ENCODE measurements around the gene ACSF2.

The ACSF2 gene

GRCh38 chr17:50506298-50506697 is 80.3 kb downstream of the ACSF2 start:
- no peak for DNase-seq

- peak; percentile 76 for DNase-seq
Measured at GRCh38 chr17:50507871-50508572, 82.0 kb downstream of the ACSF2 start, which contains the start of gene MYCBPAP. MYCBPAP (plus strand) TSS chr17:50508439; CDS start chr17:50508675, 236 bp downstream.

- no peak for DNase-seq
Measured at GRCh38 chr17:50508573-50509460, 82.8 kb downstream of the ACSF2 start.

GRCh38 chr17:50511058-50511457 is 85.0 kb downstream of the ACSF2 start:
- peak; percentile 19 for DNase-seq

- no peak for DNase-seq
Measured at GRCh38 chr17:50513495-50513894, 87.5 kb downstream of the ACSF2 start.

GRCh38 chr17:50514388-50514787 is 88.4 kb downstream of the ACSF2 start:
- DNase-seq: no peak

GRCh38 chr17:50514936-50515702 is 89.1 kb downstream of the ACSF2 start:
- DNase-seq: no peak

- no peak for DNase-seq
Measured at GRCh38 chr17:50517011-50517410, 91.0 kb downstream of the ACSF2 start.

- no peak for DNase-seq
Measured at GRCh38 chr17:50517504-50518383, 91.7 kb downstream of the ACSF2 start.

- no peak for DNase-seq
Measured at GRCh38 chr17:50518384-50519023, 92.5 kb downstream of the ACSF2 start.

GRCh38 chr17:50519141-50519834 is 93.3 kb downstream of the ACSF2 start:
- DNase-seq: no peak

GRCh38 chr17:50520483-50520882 is 94.5 kb downstream of the ACSF2 start:
- no peak for DNase-seq

- DNase-seq: no peak
Measured at GRCh38 chr17:50521514-50521913, 95.5 kb downstream of the ACSF2 start.

GRCh38 chr17:50522766-50523165 is 96.7 kb downstream of the ACSF2 start:
- no peak for DNase-seq

GRCh38 chr17:50523208-50523607 is 97.2 kb downstream of the ACSF2 start:
- DNase-seq: no peak
